Endodermal cell (in vitro differentiated cells): Measurements from ENCODE around the gene TIAM2. TPM values are rescaled to one million over a fixed set of nuclear protein-coding genes. Genes with fewer than 3 reads are reported as not detected.

Experiments
- DNase-seq: peaks from one replicate; pipeline ENCODE4 v3.0.0-alpha.2; 2017
- H3K27ac ChIP-seq: 2 replicates; pipeline ENCODE4 v1.5.1; 2013; ENCODE audit warnings: mild to moderate bottlenecking, low read depth, low read length, moderate library complexity
- H3K27me3 ChIP-seq: 2 replicates; pipeline ENCODE4 v1.6.1; 2013; ENCODE audit warnings: mild to moderate bottlenecking, low read length, moderate library complexity; ENCODE audit not compliant: insufficient read depth, control insufficient read depth, poor library complexity, severe bottlenecking
- H3K36me3 ChIP-seq: 2 replicates; pipeline ENCODE4 v1.7.0; 2013; ENCODE audit warnings: mild to moderate bottlenecking, low read length, moderate library complexity; ENCODE audit not compliant: control insufficient read depth, insufficient read depth
- H3K4me1 ChIP-seq: one replicate; pipeline ENCODE4 v1.7.0; 2013; ENCODE audit warnings: low read length; ENCODE audit not compliant: control insufficient read depth, insufficient read depth
- H3K4me3 ChIP-seq: 2 replicates; pipeline ENCODE4 v1.5.1; 2013; ENCODE audit warnings: mild to moderate bottlenecking, low read length, moderate library complexity
- H3K9ac ChIP-seq: 2 replicates; pipeline ENCODE4 v1.6.1; 2013; ENCODE audit warnings: mild to moderate bottlenecking, low read length, moderate library complexity; ENCODE audit not compliant: poor library complexity, severe bottlenecking; ENCODE audit errors: extremely low read depth
- H3K9me3 ChIP-seq: 2 replicates; pipeline ENCODE4 v1.6.1; 2013; ENCODE audit warnings: mild to moderate bottlenecking, low read length, moderate library complexity; ENCODE audit not compliant: control insufficient read depth
- H3K27ac Mint-ChIP-seq: 2 replicates; pipeline ENCODE4 v1.8.0; 2020; ENCODE audit warnings: mixed read lengths
- H3K27me3 Mint-ChIP-seq: 2 replicates; pipeline ENCODE4 v1.8.0; 2021; ENCODE audit warnings: mild to moderate bottlenecking, mixed read lengths; ENCODE audit not compliant: insufficient read depth
- H3K36me3 Mint-ChIP-seq: 2 replicates; pipeline ENCODE4 v1.8.0; 2020; ENCODE audit warnings: low read depth, mixed read lengths
- H3K4me1 Mint-ChIP-seq: 2 replicates; pipeline ENCODE4 v1.8.0; 2020; ENCODE audit warnings: mixed read lengths
- H3K4me3 Mint-ChIP-seq: 2 replicates; pipeline ENCODE4 v1.8.0; 2020; ENCODE audit warnings: mild to moderate bottlenecking, moderate library complexity, mixed read lengths
- H3K9me3 Mint-ChIP-seq: 2 replicates; pipeline ENCODE4 v1.8.0; 2020; ENCODE audit warnings: mild to moderate bottlenecking, mixed read lengths
- WGBS, 2 experiments: methylation state at CpG; one replicate each; pipeline versions ENCODE4 v1.1.5 to v1.1.7; 2013; ENCODE audit warnings: missing lambda C conversion rate in 2 of 2, mixed read lengths in 1 of 2; ENCODE audit not compliant: insufficient coverage in 1 of 2, insufficient read length in 1 of 2; 5-methylcytosine and 5-hydroxymethylcytosine counted together
- total RNA-seq, 2 donors: library from RNA; stranded (reverse); fragmentation: NEBNext Ultra II Directional in 1 of 2; extraction: Animal tissue kit (Norgen Biotek cat#: 25700) in 1 of 2; gene quantifications; 2 replicates in 1 of 2; 3 replicates in 1 of 2; pipeline ENCODE4 v1.2.1, GENCODE V29; 2021
- TF ChIP-seq, protein P1 (sequence below): fragments of 200-600 bp; sonication (generic); conservative IDR thresholded peaks from 2 replicates; pipeline ENCODE4 v1.5.0; 2021; ENCODE audit warnings: antibody characterized with exemption, mild to moderate bottlenecking

The TIAM2 gene
- total RNA-seq, 2 donors from 2014 or later: 15.7 to 17.5 TPM

GRCh38 chr6:155031091-155031490 is 36.0 kb downstream of the TIAM2 start:
- no peaks in the 10 kb centered on the region for H3K36me3 ChIP-seq
- WGBS, 2 experiments: 94% methylated on average over 1 of the region's 1 CpG; no CpG with 5 or more reads in 1 of the 2 experiments
- peaks cover 2% of the 10 kb centered on the region for H3K36me3 Mint-ChIP-seq
- H3K27me3 ChIP-seq: no peaks in the 10 kb centered on the region
- no peak overlapping the region for H3K4me3 Mint-ChIP-seq
- H3K4me1 Mint-ChIP-seq: no peaks in the 10 kb centered on the region
- H3K4me1 ChIP-seq: no peaks in the 10 kb centered on the region
- H3K27ac Mint-ChIP-seq: no peak overlapping the region
- no peak overlapping the region for H3K4me3 ChIP-seq
- H3K9me3 Mint-ChIP-seq: peaks cover 6% of the 10 kb centered on the region
- H3K9ac ChIP-seq: no peak overlapping the region
- DNase-seq: no peak
- TF ChIP-seq, protein P1, sequence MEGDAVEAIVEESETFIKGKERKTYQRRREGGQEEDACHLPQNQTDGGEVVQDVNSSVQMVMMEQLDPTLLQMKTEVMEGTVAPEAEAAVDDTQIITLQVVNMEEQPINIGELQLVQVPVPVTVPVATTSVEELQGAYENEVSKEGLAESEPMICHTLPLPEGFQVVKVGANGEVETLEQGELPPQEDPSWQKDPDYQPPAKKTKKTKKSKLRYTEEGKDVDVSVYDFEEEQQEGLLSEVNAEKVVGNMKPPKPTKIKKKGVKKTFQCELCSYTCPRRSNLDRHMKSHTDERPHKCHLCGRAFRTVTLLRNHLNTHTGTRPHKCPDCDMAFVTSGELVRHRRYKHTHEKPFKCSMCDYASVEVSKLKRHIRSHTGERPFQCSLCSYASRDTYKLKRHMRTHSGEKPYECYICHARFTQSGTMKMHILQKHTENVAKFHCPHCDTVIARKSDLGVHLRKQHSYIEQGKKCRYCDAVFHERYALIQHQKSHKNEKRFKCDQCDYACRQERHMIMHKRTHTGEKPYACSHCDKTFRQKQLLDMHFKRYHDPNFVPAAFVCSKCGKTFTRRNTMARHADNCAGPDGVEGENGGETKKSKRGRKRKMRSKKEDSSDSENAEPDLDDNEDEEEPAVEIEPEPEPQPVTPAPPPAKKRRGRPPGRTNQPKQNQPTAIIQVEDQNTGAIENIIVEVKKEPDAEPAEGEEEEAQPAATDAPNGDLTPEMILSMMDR: no peak
- H3K27ac ChIP-seq: no peak overlapping the region
- H3K9me3 ChIP-seq: no peaks in the 10 kb centered on the region
- H3K27me3 Mint-ChIP-seq: no peaks in the 10 kb centered on the region

DNA sequence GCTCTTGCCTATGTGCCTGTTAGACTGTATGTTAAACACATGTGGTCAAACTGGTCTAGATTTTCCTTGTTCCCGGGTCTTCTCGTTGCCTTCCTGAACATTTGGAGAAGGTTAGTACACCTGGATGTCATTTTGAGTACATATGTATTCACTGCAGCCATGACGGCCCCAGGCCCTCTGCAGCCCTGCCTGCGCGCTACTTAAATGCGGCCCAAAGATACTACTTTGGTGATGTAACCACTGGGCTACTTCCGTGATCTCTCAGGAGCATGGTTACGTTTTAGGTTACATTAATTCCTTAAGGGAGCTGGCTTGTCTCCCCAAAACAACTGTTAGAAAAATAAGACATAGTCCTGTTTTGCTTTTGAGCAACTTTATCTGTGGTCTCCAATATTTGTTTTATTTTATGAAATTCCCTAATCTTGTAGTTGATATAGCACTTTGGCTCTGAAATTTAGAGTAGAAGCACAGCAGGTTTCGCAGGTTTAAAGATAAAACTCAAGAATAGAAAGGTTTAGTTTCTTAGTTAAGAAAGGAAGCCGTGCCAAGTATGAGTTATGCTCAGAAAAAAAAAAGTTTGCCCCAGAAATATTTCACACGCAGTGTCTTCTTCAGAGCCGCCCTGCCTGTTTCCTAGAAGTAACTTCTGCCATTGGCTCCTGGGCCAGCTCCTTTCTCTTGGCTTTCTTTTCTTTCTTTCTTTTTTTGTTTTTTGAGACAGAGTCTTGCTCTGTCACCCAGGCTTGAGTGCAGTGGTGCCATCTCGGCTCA is 38.1 kb downstream of the TIAM2 start:
- Histone ChIP-seq H3K27me3 (no peaks in the 10 kb centered on the region), H3K9me3 (no peaks in the 10 kb centered on the region), H3K36me3 (no peaks in the 10 kb centered on the region), H3K27ac (no peak overlapping the region), H3K4me1 (no peaks in the 10 kb centered on the region), H3K4me3 (no peak overlapping the region), H3K9ac (no peak overlapping the region)
- H3K36me3 Mint-ChIP-seq: peaks cover 2% of the 10 kb centered on the region
- H3K9me3 Mint-ChIP-seq: peaks cover 6% of the 10 kb centered on the region
- TF ChIP-seq, protein P1: no peak
- no peak overlapping the region for H3K4me3 Mint-ChIP-seq
- H3K27me3 Mint-ChIP-seq: no peaks in the 10 kb centered on the region
- peak; percentile 22 for DNase-seq
- H3K4me1 Mint-ChIP-seq: no peaks in the 10 kb centered on the region
- no peak overlapping the region for H3K27ac Mint-ChIP-seq
- WGBS, 2 experiments: 92 to 95% methylated on average over 13 of the region's 13 CpGs

DNA sequence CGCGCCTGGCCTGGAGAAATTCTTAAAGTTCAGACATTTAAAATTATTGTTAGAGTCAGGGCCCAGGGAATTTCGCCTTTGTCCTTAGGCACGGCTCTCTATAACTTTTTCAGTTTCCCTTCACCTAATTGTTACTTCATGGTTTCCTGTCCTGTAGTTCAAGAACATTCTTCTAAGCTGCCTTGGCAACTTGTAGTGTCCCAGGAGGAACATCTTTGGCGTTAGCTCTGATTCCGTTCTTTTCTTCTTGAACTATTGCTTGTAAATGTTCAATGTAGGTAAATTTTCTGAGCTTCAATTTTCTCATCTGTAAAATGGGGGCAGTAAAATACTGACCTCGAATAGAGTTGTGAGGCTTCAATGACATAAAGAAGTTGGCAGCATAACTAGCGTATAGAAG is 41.8 kb downstream of the TIAM2 start:
- DNase-seq: peak; percentile 6
- Mint-ChIP-seq H3K27me3 (no peaks in the 10 kb centered on the region), H3K4me3 (no peak overlapping the region), H3K36me3 (peaks cover 4% of the 10 kb centered on the region), H3K4me1 (peaks cover 3% of the 10 kb centered on the region), H3K27ac (no peak overlapping the region), H3K9me3 (peaks cover 6% of the 10 kb centered on the region)
- 90 to 91% methylated on average over 8 of the region's 8 CpGs for WGBS, 2 experiments
- TF ChIP-seq, protein P1: no peak
- Histone ChIP-seq H3K27ac (no peak overlapping the region), H3K9me3 (no peaks in the 10 kb centered on the region), H3K36me3 (no peaks in the 10 kb centered on the region), H3K4me3 (no peak overlapping the region), H3K9ac (no peak overlapping the region), H3K27me3 (no peaks in the 10 kb centered on the region), H3K4me1 (no peaks in the 10 kb centered on the region)
